K562 (cell line): ENCODE results near the gene GUF1. TPM values are rescaled to one million over a fixed set of nuclear protein-coding genes. Genes with fewer than 3 reads are reported as not detected.

Experiments used
- ATAC-seq: fragments of 200-7000 bp; cut with Tn5 transposase; 3 replicates; pipeline ENCODE4 v1.9.1; 2020; ENCODE audit warnings: moderate library complexity
- BruUV-seq: library from RNA; stranded (reverse); fragments of 400-500 nt; replicated peaks from 2 replicates; lab custom pipeline; 2021; lab: Mats Ljungman, UMichigan
- CTCF ChIA-PET: fragments of 300-600 bp; formaldehyde crosslinking; extraction: SDS; loops from one replicate; lab custom pipeline; 2021; ENCODE audit warnings: low intra/inter-chr PET ratio; lab: Yijun Ruan, JAX
- POLR2A ChIA-PET: fragments of 300-600, 350-650 bp; sonication (Branson Sonifier 250); formaldehyde crosslinking; extraction: SDS; loops from one replicate; lab custom pipeline; 2021; ENCODE audit warnings: antibody characterized with exemption, inconsistent platforms; lab: Yijun Ruan, JAX
- DNase-seq, 4 experiments: peaks; one replicate each; pipeline versions ENCODE4 v3.0.0 to v3.0.0-alpha.2; 2011 to 2018; ENCODE audit warnings: low spot score in 3 of 4, mixed read lengths in 3 of 4; ENCODE audit errors: extremely low read depth in 1 of 4
- FAIRE-seq: peaks from 2 replicates; lab custom pipeline; 2011; peaks lifted over from hg19 to GRCh38; lab: Jason Lieb, UNC
- H2AFZ ChIP-seq: 2 replicates; pipeline ENCODE4 v1.6.0; 2011; ENCODE audit warnings: low read depth, low read length, control low read depth, inconsistent platforms
- H3K27ac ChIP-seq: fragments of 200-600 bp; 3 replicates; pipeline ENCODE4 v1.8.0; 2011; ENCODE audit warnings: low read depth, mild to moderate bottlenecking, control low read depth, inconsistent platforms, low read length, moderate library complexity, mixed read lengths; ENCODE audit errors: extremely low read depth
- H3K27me3 ChIP-seq, 2 experiments: fragments of 300-600 bp in 1 of 2; 2 replicates in 1 of 2; 3 replicates in 1 of 2; pipeline versions ENCODE4 v1.6.0 to v1.8.0; 2011; ENCODE audit warnings: inconsistent platforms in 2 of 2, low read length in 2 of 2, mild to moderate bottlenecking in 1 of 2, mixed read lengths in 1 of 2, moderate library complexity in 1 of 2; ENCODE audit not compliant: control insufficient read depth in 2 of 2, insufficient read depth in 2 of 2
- H3K36me3 ChIP-seq: fragments of 300-600 bp; 3 replicates; pipeline ENCODE4 v1.8.0; 2011; ENCODE audit warnings: mild to moderate bottlenecking, low read length, inconsistent platforms; ENCODE audit not compliant: control insufficient read depth, insufficient read depth
- H3K4me1 ChIP-seq, 2 experiments: fragments of 200-600 bp in 1 of 2; replicated peaks in 1 of 2; 2 replicates in 1 of 2; 3 replicates in 1 of 2; pipeline versions ENCODE4 v1.5.1 to v1.8.0; 2011; ENCODE audit warnings: inconsistent platforms in 2 of 2, low read length in 2 of 2, mild to moderate bottlenecking in 1 of 2, mixed read lengths in 1 of 2, moderate library complexity in 1 of 2; ENCODE audit not compliant: control insufficient read depth in 2 of 2, insufficient read depth in 2 of 2
- H3K4me2 ChIP-seq: 2 replicates; pipeline ENCODE4 v1.6.1; 2011; ENCODE audit warnings: low read length, control low read depth, inconsistent platforms, mixed read lengths; ENCODE audit not compliant: insufficient read depth
- H3K4me3 ChIP-seq: fragments of 200-600 bp; sonication (generic), shearing (Covaris generic); 2 replicates; pipeline ENCODE4 v1.5.1; 2016; ENCODE audit warnings: control low read depth, inconsistent platforms
- H3K79me2 ChIP-seq: fragments of 200-600 bp; 3 replicates; pipeline ENCODE4 v1.8.0; 2011; ENCODE audit warnings: low read length, inconsistent platforms; ENCODE audit not compliant: control insufficient read depth, insufficient read depth
- H3K9ac ChIP-seq, 2 experiments: 2 replicates each; pipeline versions ENCODE4 v1.6.0 to v1.6.1; 2011; ENCODE audit warnings: low read depth in 2 of 2, low read length in 2 of 2, control low read depth in 1 of 2, inconsistent platforms in 1 of 2, mild to moderate bottlenecking in 1 of 2, mixed read lengths in 1 of 2; ENCODE audit not compliant: insufficient read depth in 1 of 2
- H3K9me1 ChIP-seq: one replicate; pipeline ENCODE4 v1.6.0; 2011; ENCODE audit warnings: inconsistent platforms, mild to moderate bottlenecking, low read length, moderate library complexity; ENCODE audit not compliant: control insufficient read depth, insufficient read depth
- H3K9me3 ChIP-seq: replicated peaks from 2 replicates; pipeline ENCODE4 v1.5.1; 2011; ENCODE audit warnings: low read depth, low read length, inconsistent platforms; ENCODE audit not compliant: control insufficient read depth, insufficient read depth
- H4K20me1 ChIP-seq: replicated peaks from 2 replicates; pipeline ENCODE4 v1.6.1; 2011; ENCODE audit warnings: low read length, inconsistent platforms, mixed read lengths; ENCODE audit not compliant: control insufficient read depth, insufficient read depth
- C11orf30 ChIP-seq: fragments of 450-650 bp; IDR thresholded peaks from 2 replicates; pipeline ENCODE4 v1.6.1; 2016; ENCODE audit warnings: low read depth, mild to moderate bottlenecking
- CBX3 ChIP-seq, 2 experiments: IDR thresholded peaks; 1 replicate in 1 of 2; 2 replicates in 1 of 2; pipeline ENCODE4 v1.6.1; 2012; ENCODE audit warnings: inconsistent platforms in 2 of 2, low read length in 2 of 2, borderline replicate concordance in 1 of 2, control low read depth in 1 of 2
- CEBPG ChIP-seq, 3 experiments: fragments of 200-800 bp in 1 of 3; sonication (Bioruptor generic) in 1 of 3; sonication (generic) in 1 of 3; formaldehyde crosslinking in 1 of 3; IDR thresholded peaks in 2 of 3; conservative IDR thresholded peaks in 1 of 3; 2 replicates each; pipeline versions ENCODE4 v1.6.1 to v1.8.0; 2016 to 2022; ENCODE audit warnings: missing compliant biosample characterization in 2 of 3, missing genetic modification characterization in 2 of 3, mild to moderate bottlenecking in 1 of 3, missing genetic modification reagents in 1 of 3
- CXXC5 ChIP-seq: fragments of 250-450 bp; sonication (Bioruptor Pico); IDR thresholded peaks from 2 replicates; pipeline ENCODE4 v1.8.0; 2022; ENCODE audit warnings: inconsistent platforms, mild to moderate bottlenecking, moderate library complexity
- E2F3 ChIP-seq: fragments of 250-450 bp; sonication (Bioruptor Pico); IDR thresholded peaks from 2 replicates; pipeline ENCODE4 v1.4.0; 2020; ENCODE audit warnings: mild to moderate bottlenecking
- GABPB1 ChIP-seq: sonication (generic); formaldehyde crosslinking; IDR thresholded peaks from 2 replicates; pipeline ENCODE4 v1.8.0; 2022; ENCODE audit warnings: mild to moderate bottlenecking, missing genetic modification reagents
- NR2C1 ChIP-seq, 2 experiments: fragments of 450-650 bp; IDR thresholded peaks; 2 replicates each; pipeline ENCODE4 v1.6.1; 2017; ENCODE audit warnings: mild to moderate bottlenecking in 2 of 2, antibody characterized with exemption in 1 of 2, inconsistent platforms in 1 of 2, missing compliant biosample characterization in 1 of 2, missing genetic modification characterization in 1 of 2
- POLR2AphosphoS5 ChIP-seq: IDR thresholded peaks from 2 replicates; pipeline ENCODE4 v1.6.1; 2011; ENCODE audit warnings: mild to moderate bottlenecking, low read depth, low read length, moderate library complexity; ENCODE audit not compliant: control insufficient read depth, insufficient read depth
- SNIP1 ChIP-seq: fragments of 450-650 bp; IDR thresholded peaks from 2 replicates; pipeline ENCODE4 v1.7.1; 2017; ENCODE audit warnings: low read depth, mild to moderate bottlenecking
- ZNF561 ChIP-seq: fragments of 450-650 bp; formaldehyde crosslinking; conservative IDR thresholded peaks from 2 replicates; pipeline ENCODE4 v1.4.0; 2020; ENCODE audit warnings: mild to moderate bottlenecking, moderate library complexity
- WGBS: fragments of 100-300 bp; shearing (Covaris generic); methylation state at CpG from one replicate; pipeline ENCODE4 v1.1.6; 2016; ENCODE audit warnings: low coverage, mixed read lengths; ENCODE audit not compliant: insufficient coverage; ENCODE audit errors: missing lambda C conversion rate; 5-methylcytosine and 5-hydroxymethylcytosine counted together
- in situ Hi-C: fragments of 300-500 bp; cut with MboI; formaldehyde crosslinking; loops from 4 replicates; pipeline ENCODE4 v1.15.0; 2018; ENCODE audit warnings: inconsistent platforms, mixed read lengths
- intact Hi-C: fragments of 100-400 bp; cut with micrococcal nuclease; formaldehyde crosslinking; loops from 2 replicates; pipeline ENCODE4 v1.14.2; 2022
- polyA plus RNA-seq, 8 experiments: library from polyadenylated mRNA; depleted of rRNA in 4 of 8; stranded (reverse) in 5 of 8; unstranded in 3 of 8; fragments of >200 nt; fragmentation: Nextera tagmentation in 2 of 8; fragmentation: Illumina TruSeq in 1 of 8; extraction: Ambion mirVana in 2 of 8; extraction: Trizol in 1 of 8; gene quantifications; 2 replicates each; pipeline versions ENCODE4 v1.2.1 to v1.2.3, GENCODE V29; 2011 to 2014; ENCODE audit warnings: inconsistent platforms in 1 of 8, missing spikeins in 1 of 8
- total RNA-seq, 7 experiments: library from RNA; depleted of rRNA in 6 of 7; stranded (reverse); fragments of >200 nt in 6 of 7; fragmentation: Illumina TruSeq in 2 of 7; extraction: Trizol in 2 of 7; gene quantifications; 2 replicates each; pipeline versions ENCODE4 v1.2.1 to v1.2.3, GENCODE V29; 2011 to 2021; ENCODE audit warnings: low replicate concordance in 1 of 7
- TF ChIP-seq, protein P1 (sequence below): sonication (generic); formaldehyde crosslinking; IDR thresholded peaks from 2 replicates; pipeline ENCODE4 v1.8.0; 2022; ENCODE audit warnings: missing genetic modification reagents, mild to moderate bottlenecking, moderate library complexity, borderline replicate concordance
- TF ChIP-seq, protein P2 (sequence below): fragments of 200-800 bp; sonication (Bioruptor generic); IDR thresholded peaks from 2 replicates; pipeline ENCODE4 v1.6.1; 2017; ENCODE audit warnings: missing genetic modification characterization, missing compliant biosample characterization
- TF ChIP-seq, protein P3 (sequence below): fragments of 450-650 bp; IDR thresholded peaks from 2 replicates; pipeline ENCODE4 v1.6.1; 2016; ENCODE audit warnings: borderline replicate concordance

Gene GUF1
- total and polyA plus RNA-seq, 9 of the 15 experiments (the other 6 are each of a cell fraction or from before 2014, with no cell fraction given) = 8.1 to 47.5 (median 25.0) TPM

DNA sequence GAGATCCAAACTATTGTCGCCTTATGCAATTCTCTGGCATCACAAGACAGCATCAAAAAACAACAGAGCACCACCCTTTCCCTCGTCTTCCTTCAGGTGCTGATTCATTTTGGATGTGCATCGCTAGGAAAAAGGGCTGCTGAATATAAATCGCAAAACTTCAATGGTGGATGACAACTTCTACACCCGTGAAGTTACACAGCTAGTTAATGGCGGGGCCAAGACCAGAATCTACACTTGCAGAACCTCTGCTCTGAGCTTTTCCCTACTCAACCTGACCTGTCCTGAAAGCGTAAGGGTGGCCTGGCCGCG, 47.5 kb downstream of the GUF1 start (continued):
- TF ChIP-seq, protein P1, sequence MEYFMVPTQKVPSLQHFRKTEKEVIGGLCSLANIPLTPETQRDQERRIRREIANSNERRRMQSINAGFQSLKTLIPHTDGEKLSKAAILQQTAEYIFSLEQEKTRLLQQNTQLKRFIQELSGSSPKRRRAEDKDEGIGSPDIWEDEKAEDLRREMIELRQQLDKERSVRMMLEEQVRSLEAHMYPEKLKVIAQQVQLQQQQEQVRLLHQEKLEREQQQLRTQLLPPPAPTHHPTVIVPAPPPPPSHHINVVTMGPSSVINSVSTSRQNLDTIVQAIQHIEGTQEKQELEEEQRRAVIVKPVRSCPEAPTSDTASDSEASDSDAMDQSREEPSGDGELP (CRISPR knock-in tag) = no peak
- TF ChIP-seq ZNF561 (no peak), CEBPG (CRISPR knock-in tag; IDR thresholded peaks at IDR 0.05) (no peak), CEBPG (tag; conservative IDR thresholded peaks at IDR 0.05 in 1 of 2, IDR thresholded peaks at IDR 0.05 in 1 of 2) (peak in 1 of 2 experiments; percentile 33; a peak in 1 of 4 replicates), CXXC5 (CRISPR knock-in tag) (no peak), C11orf30 (peak; percentile 11; the same call in 1 of the 2 replicates)

DNA sequence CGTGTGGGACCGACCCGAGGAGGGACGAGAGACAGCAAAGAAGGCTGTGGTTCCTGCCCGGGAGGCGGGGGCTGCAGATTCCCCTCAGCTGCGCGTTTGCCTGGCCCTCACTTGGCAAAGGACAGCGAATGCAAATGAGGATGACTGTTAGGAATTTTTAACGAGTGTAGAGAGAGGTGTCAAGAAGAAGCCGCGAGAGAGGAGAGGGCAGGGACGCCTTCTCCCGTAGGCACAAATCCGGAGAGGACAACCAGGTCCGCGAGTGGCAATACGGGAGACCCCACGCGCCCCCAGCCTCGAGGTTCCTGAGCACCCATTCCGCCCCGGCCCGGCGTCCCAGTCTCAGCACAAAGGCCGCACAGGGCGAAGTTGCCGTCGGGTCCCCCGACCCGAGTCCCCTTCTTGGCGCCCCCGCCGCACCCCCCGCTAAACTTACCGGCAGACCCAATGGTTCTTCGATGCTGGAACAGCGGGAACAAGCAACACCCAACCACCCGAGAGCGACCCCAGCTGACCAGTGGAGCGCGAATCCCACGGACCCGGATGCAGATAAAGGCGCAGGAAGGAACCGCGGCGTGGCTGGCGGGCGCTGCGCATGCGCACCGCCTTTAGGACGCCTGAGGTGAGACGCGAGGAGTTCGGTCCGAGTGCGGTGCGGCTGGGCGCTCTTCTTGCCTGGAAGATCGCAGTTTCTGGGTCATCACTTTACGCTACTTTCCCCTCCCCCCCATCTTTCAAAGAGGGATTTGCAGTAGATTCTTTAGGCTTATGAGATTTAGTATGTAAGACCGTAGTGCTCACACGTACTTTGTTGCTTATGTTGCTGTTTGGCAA, 48.0 kb downstream of the GUF1 start, which contains the start of gene GNPDA2:
Gene GNPDA2, minus strand, starts transcription at position 519 of the 834 bp plus-strand sequence. CDS start 4,349 bp downstream, outside the sequence.
- H3K4me1 ChIP-seq = peaks cover 7 to 9% of the 10 kb centered on the region in 2 experiments; a peak in 4 of 5 replicates
- TSS peak; percentile 52 for BruUV-seq
- H3K9ac ChIP-seq = peak within 1 kb of the TSS; percentile 82 to 95
- H3K36me3 ChIP-seq = no peaks in the 10 kb centered on the region; the same call in 1 of the 3 replicates
- H3K27me3 ChIP-seq = no peaks in the 10 kb centered on the region
- ChIA-PET CTCF (interaction anchor here (0.7 kb wide), 1 partner anchor 52 kb away, joined by 3 read pairs; no protein-coding TSS in a partner anchor), POLR2A (interaction anchor here (0.7 to 2.7 kb wide), 5 partner anchors 9 to 48 kb away, joined by 3 to 13 read pairs (median 4); partner anchors contain the start of gene GUF1)
- H3K79me2 ChIP-seq = peaks cover 50% of the 10 kb centered on the region
- H3K4me3 ChIP-seq = peak within 1 kb of the TSS; percentile 68
- FAIRE-seq (peak; percentile 91), DNase-seq (peak; percentile 93 to 96 (median 94)), ATAC-seq (peak; percentile 92)
- H4K20me1 ChIP-seq = no peaks in the 10 kb centered on the region; the same call in 1 of the 2 replicates
- in situ Hi-C loops = no loop called here
- peak within 1 kb of the TSS; percentile 92 for H3K4me2 ChIP-seq
- intact Hi-C loops = loop anchor here (1.0 kb wide), 1 partner anchor 48 kb away; the partner anchor contains the start of gene GUF1
- peak within 1 kb of the TSS; percentile 97 for H2AFZ ChIP-seq
- under 1% methylated on average over 61 of the region's 65 CpGs for WGBS
- H3K9me3 ChIP-seq = no peaks in the 10 kb centered on the region
- H3K27ac ChIP-seq = peak within 1 kb of the TSS; percentile 87
- no peaks in the 10 kb centered on the region for H3K9me1 ChIP-seq
- TF ChIP-seq E2F3 (CRISPR knock-in tag) = peak; percentile 47; the same call in 1 of the 2 replicates
- peak; percentile 59 for TF ChIP-seq NR2C1 (IDR thresholded peaks at IDR 0.05)
- peak; percentile 83 for TF ChIP-seq NR2C1 (tag; IDR thresholded peaks at IDR 0.05)
- TF ChIP-seq, protein P2, sequence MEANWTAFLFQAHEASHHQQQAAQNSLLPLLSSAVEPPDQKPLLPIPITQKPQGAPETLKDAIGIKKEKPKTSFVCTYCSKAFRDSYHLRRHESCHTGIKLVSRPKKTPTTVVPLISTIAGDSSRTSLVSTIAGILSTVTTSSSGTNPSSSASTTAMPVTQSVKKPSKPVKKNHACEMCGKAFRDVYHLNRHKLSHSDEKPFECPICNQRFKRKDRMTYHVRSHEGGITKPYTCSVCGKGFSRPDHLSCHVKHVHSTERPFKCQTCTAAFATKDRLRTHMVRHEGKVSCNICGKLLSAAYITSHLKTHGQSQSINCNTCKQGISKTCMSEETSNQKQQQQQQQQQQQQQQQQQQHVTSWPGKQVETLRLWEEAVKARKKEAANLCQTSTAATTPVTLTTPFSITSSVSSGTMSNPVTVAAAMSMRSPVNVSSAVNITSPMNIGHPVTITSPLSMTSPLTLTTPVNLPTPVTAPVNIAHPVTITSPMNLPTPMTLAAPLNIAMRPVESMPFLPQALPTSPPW = peak; percentile 84
- peak in 1 of 2 experiments; percentile 39; a peak in 1 of 3 replicates for TF ChIP-seq CBX3 (IDR thresholded peaks at IDR 0.05; ENCODE audit: borderline replicate concordance in 1 of 2, low read length in 2 of 2)
- TF ChIP-seq, protein P3, sequence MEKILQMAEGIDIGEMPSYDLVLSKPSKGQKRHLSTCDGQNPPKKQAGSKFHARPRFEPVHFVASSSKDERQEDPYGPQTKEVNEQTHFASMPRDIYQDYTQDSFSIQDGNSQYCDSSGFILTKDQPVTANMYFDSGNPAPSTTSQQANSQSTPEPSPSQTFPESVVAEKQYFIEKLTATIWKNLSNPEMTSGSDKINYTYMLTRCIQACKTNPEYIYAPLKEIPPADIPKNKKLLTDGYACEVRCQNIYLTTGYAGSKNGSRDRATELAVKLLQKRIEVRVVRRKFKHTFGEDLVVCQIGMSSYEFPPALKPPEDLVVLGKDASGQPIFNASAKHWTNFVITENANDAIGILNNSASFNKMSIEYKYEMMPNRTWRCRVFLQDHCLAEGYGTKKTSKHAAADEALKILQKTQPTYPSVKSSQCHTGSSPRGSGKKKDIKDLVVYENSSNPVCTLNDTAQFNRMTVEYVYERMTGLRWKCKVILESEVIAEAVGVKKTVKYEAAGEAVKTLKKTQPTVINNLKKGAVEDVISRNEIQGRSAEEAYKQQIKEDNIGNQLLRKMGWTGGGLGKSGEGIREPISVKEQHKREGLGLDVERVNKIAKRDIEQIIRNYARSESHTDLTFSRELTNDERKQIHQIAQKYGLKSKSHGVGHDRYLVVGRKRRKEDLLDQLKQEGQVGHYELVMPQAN = no peak; the same call in 1 of the 2 replicates
- TF ChIP-seq POLR2AphosphoS5 = peak; percentile 73; the same call in 1 of the 2 replicates
- TF ChIP-seq SNIP1 = no peak
- TF ChIP-seq GABPB1 (CRISPR knock-in tag) = peak; percentile 57; the same call in 1 of the 2 replicates
